ENCODE measurements around the gene STON2.

STON2 gene

GRCh38 chr14:81367563-81367962 is 32.6 kb downstream of the STON2 start:
- Histone ChIP-seq H3K27me3 (ENCODE audit: insufficient read depth, low read length, poor library complexity) (no peaks in the 10 kb centered on the region), H3K18ac (ENCODE audit: low read length) (no peak overlapping the region), H3K27ac (ENCODE audit: low read depth, low read length) (no peak overlapping the region), H4K8ac (ENCODE audit: low read depth, low read length) (no peak overlapping the region), H2AK5ac (ENCODE audit: low read length) (no peak overlapping the region), H2BK15ac (replicated peaks; ENCODE audit: low read depth) (no peak overlapping the region), H3K4me3 (ENCODE audit: low read length) (no peak overlapping the region), H3K4me1 (ENCODE audit: control insufficient read depth, low read depth, low read length) (peaks cover 4% of the 10 kb centered on the region), H3K9ac (ENCODE audit: low read length) (no peak overlapping the region), H2BK5ac (ENCODE audit: low read length) (no peak overlapping the region), H3K56ac (ENCODE audit: low read length) (no peak overlapping the region), H3K79me1 (ENCODE audit: low read length) (no peaks in the 10 kb centered on the region), H2BK120ac (ENCODE audit: low read depth, low read length) (no peak overlapping the region), H3K4ac (ENCODE audit: low read depth, low read length) (no peak overlapping the region), H3K4me2 (ENCODE audit: low read length) (no peak overlapping the region), H3K36me3 (ENCODE audit: control insufficient read depth, insufficient read depth, low read length) (no peaks in the 10 kb centered on the region), H3K23ac (ENCODE audit: low read length) (no peak overlapping the region), H3K79me2 (ENCODE audit: control insufficient read depth, insufficient read depth, low read length) (no peaks in the 10 kb centered on the region), H4K5ac (ENCODE audit: low read length) (no peak overlapping the region)
- DNase-seq, result no peak
- WGBS (ENCODE audit: extremely low coverage, insufficient coverage, low lambda C conversion rate), result no CpG with 5 or more reads among the region's 4 CpGs

GRCh38 chr14:81366884-81367283 is 33.2 kb downstream of the STON2 start:
- H4K8ac ChIP-seq (ENCODE audit: low read depth, low read length), result no peak overlapping the region
- no peaks in the 10 kb centered on the region for H3K36me3 ChIP-seq (ENCODE audit: control insufficient read depth, insufficient read depth, low read length)
- no peak overlapping the region for H3K4me3 ChIP-seq (ENCODE audit: low read length)
- no peak overlapping the region for H3K23ac ChIP-seq (ENCODE audit: low read length)
- H3K56ac ChIP-seq (ENCODE audit: low read length), result no peak overlapping the region
- H3K9ac ChIP-seq (ENCODE audit: low read length), result no peak overlapping the region
- WGBS (ENCODE audit: extremely low coverage, insufficient coverage, low lambda C conversion rate), result no CpG with 5 or more reads among the region's 7 CpGs
- DNase-seq, result no peak
- no peak overlapping the region for H2BK15ac ChIP-seq (replicated peaks; ENCODE audit: low read depth)
- H3K4me2 ChIP-seq (ENCODE audit: low read length), result no peak overlapping the region
- no peak overlapping the region for H2BK120ac ChIP-seq (ENCODE audit: low read depth, low read length)
- no peak overlapping the region for H3K27ac ChIP-seq (ENCODE audit: low read depth, low read length)
- H3K18ac ChIP-seq (ENCODE audit: low read length), result no peak overlapping the region
- H2BK5ac ChIP-seq (ENCODE audit: low read length), result no peak overlapping the region
- H3K4me1 ChIP-seq (ENCODE audit: control insufficient read depth, low read depth, low read length), result peaks cover 4% of the 10 kb centered on the region
- no peak overlapping the region for H4K5ac ChIP-seq (ENCODE audit: low read length)
- H3K79me2 ChIP-seq (ENCODE audit: control insufficient read depth, insufficient read depth, low read length), result no peaks in the 10 kb centered on the region
- no peak overlapping the region for H2AK5ac ChIP-seq (ENCODE audit: low read length)
- H3K27me3 ChIP-seq (ENCODE audit: insufficient read depth, low read length, poor library complexity), result no peaks in the 10 kb centered on the region
- no peak overlapping the region for H3K4ac ChIP-seq (ENCODE audit: low read depth, low read length)
- H3K79me1 ChIP-seq (ENCODE audit: low read length), result no peaks in the 10 kb centered on the region

- H2BK15ac ChIP-seq (replicated peaks; ENCODE audit: low read depth), result no peak overlapping the region
- H3K79me1 ChIP-seq (ENCODE audit: low read length), result no peaks in the 10 kb centered on the region
- no peak overlapping the region for H3K4me3 ChIP-seq (ENCODE audit: low read length)
- no peaks in the 10 kb centered on the region for H3K79me2 ChIP-seq (ENCODE audit: control insufficient read depth, insufficient read depth, low read length)
- no peak overlapping the region for H4K5ac ChIP-seq (ENCODE audit: low read length)
- no peak overlapping the region for H2BK120ac ChIP-seq (ENCODE audit: low read depth, low read length)
- no peak overlapping the region for H3K4ac ChIP-seq (ENCODE audit: low read depth, low read length)
- peak overlapping the region; percentile 54 for H3K23ac ChIP-seq (ENCODE audit: low read length)
- peak overlapping the region; percentile 53 for H3K56ac ChIP-seq (ENCODE audit: low read length)
- peak; percentile 22 for DNase-seq
- H3K4me2 ChIP-seq (ENCODE audit: low read length), result no peak overlapping the region
- H3K27me3 ChIP-seq (ENCODE audit: insufficient read depth, low read length, poor library complexity), result no peaks in the 10 kb centered on the region
- peaks cover 4% of the 10 kb centered on the region for H3K4me1 ChIP-seq (ENCODE audit: control insufficient read depth, low read depth, low read length)
- H4K8ac ChIP-seq (ENCODE audit: low read depth, low read length), result no peak overlapping the region
- H2BK5ac ChIP-seq (ENCODE audit: low read length), result no peak overlapping the region
- no peak overlapping the region for H2AK5ac ChIP-seq (ENCODE audit: low read length)
- no peak overlapping the region for H3K18ac ChIP-seq (ENCODE audit: low read length)
- peak overlapping the region; percentile 15 for H3K9ac ChIP-seq (ENCODE audit: low read length)
- no peak overlapping the region for H3K27ac ChIP-seq (ENCODE audit: low read depth, low read length)
- H3K36me3 ChIP-seq (ENCODE audit: control insufficient read depth, insufficient read depth, low read length), result no peaks in the 10 kb centered on the region
- WGBS (ENCODE audit: extremely low coverage, insufficient coverage, low lambda C conversion rate), result no CpG with 5 or more reads among the region's 6 CpGs
These were observed 33.9 kb downstream of the STON2 start for GRCh38 chr14:81366214-81366613.

- no peak overlapping the region for H3K9ac ChIP-seq (ENCODE audit: low read length)
- no peak overlapping the region for H4K5ac ChIP-seq (ENCODE audit: low read length)
- no peak overlapping the region for H3K4me2 ChIP-seq (ENCODE audit: low read length)
- H2BK120ac ChIP-seq (ENCODE audit: low read depth, low read length), result no peak overlapping the region
- no peak overlapping the region for H3K27ac ChIP-seq (ENCODE audit: low read depth, low read length)
- no peak overlapping the region for H2BK5ac ChIP-seq (ENCODE audit: low read length)
- no peak overlapping the region for H4K8ac ChIP-seq (ENCODE audit: low read depth, low read length)
- no peak overlapping the region for H3K4me3 ChIP-seq (ENCODE audit: low read length)
- H3K27me3 ChIP-seq (ENCODE audit: insufficient read depth, low read length, poor library complexity), result no peaks in the 10 kb centered on the region
- no peak overlapping the region for H3K56ac ChIP-seq (ENCODE audit: low read length)
- no peak overlapping the region for H2AK5ac ChIP-seq (ENCODE audit: low read length)
- WGBS (ENCODE audit: extremely low coverage, insufficient coverage, low lambda C conversion rate), result no CpG with 5 or more reads among the region's 4 CpGs
- H2BK15ac ChIP-seq (replicated peaks; ENCODE audit: low read depth), result no peak overlapping the region
- peaks cover 4% of the 10 kb centered on the region for H3K4me1 ChIP-seq (ENCODE audit: control insufficient read depth, low read depth, low read length)
- DNase-seq, result no peak
- H3K18ac ChIP-seq (ENCODE audit: low read length), result no peak overlapping the region
- no peak overlapping the region for H3K23ac ChIP-seq (ENCODE audit: low read length)
- H3K79me1 ChIP-seq (ENCODE audit: low read length), result no peaks in the 10 kb centered on the region
- no peak overlapping the region for H3K4ac ChIP-seq (ENCODE audit: low read depth, low read length)
- H3K36me3 ChIP-seq (ENCODE audit: control insufficient read depth, insufficient read depth, low read length), result no peaks in the 10 kb centered on the region
- no peaks in the 10 kb centered on the region for H3K79me2 ChIP-seq (ENCODE audit: control insufficient read depth, insufficient read depth, low read length)
These were observed 36.3 kb downstream of the STON2 start for GRCh38 chr14:81363746-81364378.

- Histone ChIP-seq H3K27ac (ENCODE audit: low read depth, low read length) (no peak overlapping the region), H3K23ac (ENCODE audit: low read length) (no peak overlapping the region), H3K4me2 (ENCODE audit: low read length) (no peak overlapping the region), H3K4me1 (ENCODE audit: control insufficient read depth, low read depth, low read length) (no peaks in the 10 kb centered on the region), H3K4ac (ENCODE audit: low read depth, low read length) (no peak overlapping the region), H2BK5ac (ENCODE audit: low read length) (no peak overlapping the region), H3K56ac (ENCODE audit: low read length) (no peak overlapping the region), H3K27me3 (ENCODE audit: insufficient read depth, low read length, poor library complexity) (no peaks in the 10 kb centered on the region), H2BK120ac (ENCODE audit: low read depth, low read length) (no peak overlapping the region), H3K9ac (ENCODE audit: low read length) (no peak overlapping the region), H4K8ac (ENCODE audit: low read depth, low read length) (no peak overlapping the region), H3K4me3 (ENCODE audit: low read length) (no peak overlapping the region), H4K5ac (ENCODE audit: low read length) (no peak overlapping the region), H2BK15ac (replicated peaks; ENCODE audit: low read depth) (no peak overlapping the region), H2AK5ac (ENCODE audit: low read length) (no peak overlapping the region), H3K79me2 (ENCODE audit: control insufficient read depth, insufficient read depth, low read length) (no peaks in the 10 kb centered on the region), H3K79me1 (ENCODE audit: low read length) (no peaks in the 10 kb centered on the region), H3K18ac (ENCODE audit: low read length) (peak overlapping the region; percentile 31), H3K36me3 (ENCODE audit: control insufficient read depth, insufficient read depth, low read length) (no peaks in the 10 kb centered on the region)
- WGBS (ENCODE audit: extremely low coverage, insufficient coverage, low lambda C conversion rate), result no CpG with 5 or more reads among the region's 5 CpGs
- DNase-seq, result peak; percentile 39
These were observed 46.3 kb downstream of the STON2 start for GRCh38 chr14:81353691-81354323.

- no peak overlapping the region for H2BK5ac ChIP-seq (ENCODE audit: low read length)
- WGBS (ENCODE audit: extremely low coverage, insufficient coverage, low lambda C conversion rate), result no CpG with 5 or more reads among the region's 2 CpGs
- H3K79me2 ChIP-seq (ENCODE audit: control insufficient read depth, insufficient read depth, low read length), result no peaks in the 10 kb centered on the region
- H4K8ac ChIP-seq (ENCODE audit: low read depth, low read length), result no peak overlapping the region
- H3K4me1 ChIP-seq (ENCODE audit: control insufficient read depth, low read depth, low read length), result no peaks in the 10 kb centered on the region
- no peak overlapping the region for H2BK120ac ChIP-seq (ENCODE audit: low read depth, low read length)
- H3K56ac ChIP-seq (ENCODE audit: low read length), result no peak overlapping the region
- no peak overlapping the region for H3K4ac ChIP-seq (ENCODE audit: low read depth, low read length)
- DNase-seq, result no peak
- H3K9ac ChIP-seq (ENCODE audit: low read length), result no peak overlapping the region
- H3K4me3 ChIP-seq (ENCODE audit: low read length), result no peak overlapping the region
- H2BK15ac ChIP-seq (replicated peaks; ENCODE audit: low read depth), result no peak overlapping the region
- H3K27ac ChIP-seq (ENCODE audit: low read depth, low read length), result no peak overlapping the region
- H3K27me3 ChIP-seq (ENCODE audit: insufficient read depth, low read length, poor library complexity), result no peaks in the 10 kb centered on the region
- H3K23ac ChIP-seq (ENCODE audit: low read length), result no peak overlapping the region
- no peak overlapping the region for H3K4me2 ChIP-seq (ENCODE audit: low read length)
- H3K79me1 ChIP-seq (ENCODE audit: low read length), result no peaks in the 10 kb centered on the region
- no peak overlapping the region for H3K18ac ChIP-seq (ENCODE audit: low read length)
- no peaks in the 10 kb centered on the region for H3K36me3 ChIP-seq (ENCODE audit: control insufficient read depth, insufficient read depth, low read length)
- H2AK5ac ChIP-seq (ENCODE audit: low read length), result no peak overlapping the region
- H4K5ac ChIP-seq (ENCODE audit: low read length), result no peak overlapping the region
These were observed 47.7 kb downstream of the STON2 start for GRCh38 chr14:81352413-81352812.

Data from mesendoderm (in vitro differentiated cells).